ENCODE measurements around the gene BRINP3. TPM values are rescaled to one million over a fixed set of nuclear protein-coding genes. Genes with fewer than 3 reads are reported as not detected.

Gene BRINP3
- total and polyA plus RNA-seq, 11 donors, result 0.15 to 2.7 (median 0.41) TPM; not detected in 3

GRCh38 chr1:190289897-190290296, 187.8 kb downstream of the BRINP3 start:
- no peaks in the 10 kb centered on the region for H3K4me1 ChIP-seq
- DNase-seq (no peak), ATAC-seq (no peak)
- intact Hi-C loops (cut with DNase I), result no loop called here
- H3K27me3 ChIP-seq, result no peaks in the 10 kb centered on the region
- no peak for TF ChIP-seq CTCF (IDR thresholded peaks at IDR 0.05)
- TF ChIP-seq POLR2A (IDR thresholded peaks at IDR 0.05), result no peak
- no peak overlapping the region for H3K4me3 ChIP-seq
- WGBS, 4 donors, result 72 to 80% (median 79%) methylated on average over 2 of the region's 2 CpGs
- H3K36me3 ChIP-seq, result no peaks in the 10 kb centered on the region
- no peaks in the 10 kb centered on the region for H3K9me3 ChIP-seq
- H3K27ac ChIP-seq, result no peak overlapping the region

GRCh38 chr1:190286111-190286510, 191.6 kb downstream of the BRINP3 start:
- 71 to 85% (median 80%) methylated on average over 1 of the region's 1 CpG for WGBS, 4 donors
- no peak for DNase-seq
- no peak overlapping the region for H3K4me3 ChIP-seq
- ATAC-seq, result no peak
- no peaks in the 10 kb centered on the region for H3K4me1 ChIP-seq
- H3K9me3 ChIP-seq, result no peaks in the 10 kb centered on the region
- H3K27ac ChIP-seq, result no peak overlapping the region
- TF ChIP-seq POLR2A (IDR thresholded peaks at IDR 0.05) (no peak), CTCF (IDR thresholded peaks at IDR 0.05) (no peak)
- no peaks in the 10 kb centered on the region for H3K27me3 ChIP-seq
- intact Hi-C loops (cut with DNase I), result no loop called here
- H3K36me3 ChIP-seq, result no peaks in the 10 kb centered on the region

- DNase-seq (no peak), ATAC-seq (no peak)
- Histone ChIP-seq H3K27ac (no peak overlapping the region), H3K36me3 (no peaks in the 10 kb centered on the region), H3K9me3 (no peaks in the 10 kb centered on the region), H3K4me3 (no peak overlapping the region), H3K27me3 (no peaks in the 10 kb centered on the region), H3K4me1 (no peaks in the 10 kb centered on the region)
- intact Hi-C loops (cut with DNase I), result no loop called here
- TF ChIP-seq POLR2A (IDR thresholded peaks at IDR 0.05) (no peak), CTCF (IDR thresholded peaks at IDR 0.05) (no peak)
- 80 to 89% (median 81%) methylated on average over 3 of the region's 3 CpGs for WGBS, 4 donors
Observed at GRCh38 chr1:190277107-190277506, 200.6 kb downstream of the BRINP3 start.

GRCh38 chr1:190274721-190275120, 202.9 kb downstream of the BRINP3 start:
- TF ChIP-seq CTCF (IDR thresholded peaks at IDR 0.05), result no peak
- TF ChIP-seq POLR2A (IDR thresholded peaks at IDR 0.05), result no peak
- no peak overlapping the region for H3K4me3 ChIP-seq
- intact Hi-C loops (cut with DNase I), result no loop called here
- no peaks in the 10 kb centered on the region for H3K36me3 ChIP-seq
- WGBS, 4 donors, result 85 to 93% (median 90%) methylated on average over 1 of the region's 1 CpG
- DNase-seq (no peak), ATAC-seq (no peak)
- H3K27me3 ChIP-seq, result no peaks in the 10 kb centered on the region
- no peaks in the 10 kb centered on the region for H3K9me3 ChIP-seq
- H3K27ac ChIP-seq, result no peak overlapping the region
- H3K4me1 ChIP-seq, result no peaks in the 10 kb centered on the region
